ENCODE results near the gene NUMBL. TPM values are rescaled to one million over a fixed set of nuclear protein-coding genes. Genes with fewer than 3 reads are reported as not detected.
"Not testable (repeated sequence)": the region's sequence is repeated elsewhere in the genome, so short reads cannot be mapped to it uniquely, and the experiment has no call there.

The NUMBL gene
- total RNA-seq, 2 experiments from 2014 or later = 9.9 to 11.7 TPM

DNA sequence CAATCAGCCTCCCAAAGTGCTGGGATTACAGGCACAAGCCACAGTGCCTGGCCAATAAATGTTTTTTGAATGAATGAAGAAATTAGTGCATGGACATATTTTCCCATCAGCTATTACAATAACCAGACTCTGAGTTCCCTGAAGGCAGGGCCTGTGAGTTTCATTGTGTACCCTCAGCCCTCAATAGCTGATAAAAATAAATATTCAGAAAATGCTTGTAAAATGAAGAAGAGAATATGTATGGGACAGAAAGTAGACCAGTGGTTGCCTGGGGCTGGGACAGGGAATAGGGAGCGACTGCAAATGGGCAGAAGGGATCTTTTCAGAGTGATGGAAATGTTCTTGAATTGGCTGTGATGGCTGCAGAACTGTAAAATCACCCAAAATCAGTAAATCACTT is 28.8 kb downstream of the NUMBL start:
- DNase-seq (no peak), ATAC-seq (ENCODE audit: low read depth) (no peak)
- H3K36me3 Mint-ChIP-seq = no peaks in the 10 kb centered on the region
- POLR2A ChIA-PET = interaction anchor here (0.6 kb wide), 1 partner anchor 438 kb away, joined by 3 read pairs; no protein-coding TSS in a partner anchor
- peaks cover 2% of the 10 kb centered on the region for H3K4me1 Mint-ChIP-seq
- H3K4me3 Mint-ChIP-seq = no peak overlapping the region
- H3K27ac Mint-ChIP-seq = no peak overlapping the region
- H3K9me3 Mint-ChIP-seq = no peaks in the 10 kb centered on the region
- peaks cover 2% of the 10 kb centered on the region for H3K27me3 Mint-ChIP-seq

- no peaks in the 10 kb centered on the region for H3K9me3 Mint-ChIP-seq
- no peaks in the 10 kb centered on the region for H3K36me3 Mint-ChIP-seq
- POLR2A ChIA-PET = no interaction called here
- DNase-seq (no peak), ATAC-seq (ENCODE audit: low read depth) (no peak)
- no peak overlapping the region for H3K4me3 Mint-ChIP-seq
- no peak overlapping the region for H3K27ac Mint-ChIP-seq
- peaks cover 2% of the 10 kb centered on the region for H3K4me1 Mint-ChIP-seq
- H3K27me3 Mint-ChIP-seq = peaks cover 2% of the 10 kb centered on the region
Observed at GRCh38 chr19:40659566-40659965, 30.9 kb downstream of the NUMBL start.

DNA sequence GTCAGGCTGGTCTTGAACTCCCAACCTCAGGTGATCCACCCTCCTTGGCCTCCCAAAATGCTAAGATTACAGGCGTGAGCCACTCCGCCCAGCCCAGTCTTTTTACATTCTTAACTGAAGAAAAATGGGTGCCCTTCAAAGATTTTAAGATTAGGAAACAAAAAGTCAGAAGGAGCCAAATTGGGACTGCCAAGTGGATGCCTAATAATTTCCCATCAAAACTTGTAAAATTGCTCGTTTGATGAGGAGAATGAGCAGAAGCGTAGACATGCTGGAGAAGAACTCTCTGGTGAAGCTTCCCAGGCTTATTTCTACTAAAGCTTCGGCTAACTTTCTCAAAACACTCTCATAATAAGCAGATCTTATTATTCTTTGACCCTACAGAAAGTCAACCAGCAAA is 31.3 kb downstream of the NUMBL start:
- Mint-ChIP-seq H3K9me3 (no peaks in the 10 kb centered on the region), H3K4me1 (peaks cover 2% of the 10 kb centered on the region), H3K4me3 (no peak overlapping the region), H3K27ac (no peak overlapping the region), H3K27me3 (peaks cover 2% of the 10 kb centered on the region), H3K36me3 (no peaks in the 10 kb centered on the region)
- POLR2A ChIA-PET = no interaction called here
- no peak for DNase-seq
- ATAC-seq (ENCODE audit: low read depth) = no peak

DNA sequence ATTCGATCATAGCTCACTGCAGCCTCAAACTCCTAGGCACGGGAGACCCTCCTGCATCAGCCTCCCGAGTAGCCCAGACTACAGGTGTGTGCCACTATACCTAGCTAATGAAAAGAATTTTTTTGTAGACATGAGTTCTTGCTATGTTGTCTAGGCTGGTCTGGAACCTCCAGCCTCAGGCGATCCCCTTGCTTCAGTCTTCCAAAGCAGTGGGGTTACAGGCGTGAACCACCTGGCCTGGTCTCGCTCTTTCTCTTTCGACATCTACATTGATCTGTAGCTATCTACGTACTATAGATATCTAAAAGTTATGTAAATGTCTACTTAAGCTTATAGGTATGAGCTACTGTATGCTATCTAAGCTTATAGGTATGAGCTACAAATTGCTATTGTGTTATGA is 32.4 kb downstream of the NUMBL start:
- peaks cover 2% of the 10 kb centered on the region for H3K27me3 Mint-ChIP-seq
- no peak overlapping the region for H3K4me3 Mint-ChIP-seq
- no peaks in the 10 kb centered on the region for H3K9me3 Mint-ChIP-seq
- POLR2A ChIA-PET = no interaction called here
- H3K36me3 Mint-ChIP-seq = no peaks in the 10 kb centered on the region
- ATAC-seq (ENCODE audit: low read depth) (no peak), DNase-seq (no peak)
- H3K27ac Mint-ChIP-seq = no peak overlapping the region
- no peaks in the 10 kb centered on the region for H3K4me1 Mint-ChIP-seq

- ATAC-seq (ENCODE audit: low read depth); POLR2A ChIA-PET; H3K27ac Mint-ChIP-seq; DNase-seq; H3K9me3 Mint-ChIP-seq; H3K4me1 Mint-ChIP-seq; H3K4me3 Mint-ChIP-seq; H3K36me3 Mint-ChIP-seq; H3K27me3 Mint-ChIP-seq: not testable (repeated sequence)
Observed at GRCh38 chr19:40655684-40656083, 34.8 kb downstream of the NUMBL start.

- H3K9me3 Mint-ChIP-seq; H3K27ac Mint-ChIP-seq; DNase-seq; H3K27me3 Mint-ChIP-seq; H3K4me1 Mint-ChIP-seq; ATAC-seq (ENCODE audit: low read depth); H3K4me3 Mint-ChIP-seq; POLR2A ChIA-PET; H3K36me3 Mint-ChIP-seq: not testable (repeated sequence)
Observed at GRCh38 chr19:40652303-40652702, 38.1 kb downstream of the NUMBL start.

- H3K27me3 Mint-ChIP-seq = peaks cover 11% of the 10 kb centered on the region
- H3K27ac Mint-ChIP-seq = no peak overlapping the region
- ATAC-seq (ENCODE audit: low read depth) = no peak
- H3K9me3 Mint-ChIP-seq = no peaks in the 10 kb centered on the region
- no peaks in the 10 kb centered on the region for H3K36me3 Mint-ChIP-seq
- DNase-seq = no peak
- peaks cover 4% of the 10 kb centered on the region for H3K4me1 Mint-ChIP-seq
- H3K4me3 Mint-ChIP-seq = no peak overlapping the region
- POLR2A ChIA-PET = no interaction called here
Observed at GRCh38 chr19:40650749-40651305, 39.6 kb downstream of the NUMBL start.

DNA sequence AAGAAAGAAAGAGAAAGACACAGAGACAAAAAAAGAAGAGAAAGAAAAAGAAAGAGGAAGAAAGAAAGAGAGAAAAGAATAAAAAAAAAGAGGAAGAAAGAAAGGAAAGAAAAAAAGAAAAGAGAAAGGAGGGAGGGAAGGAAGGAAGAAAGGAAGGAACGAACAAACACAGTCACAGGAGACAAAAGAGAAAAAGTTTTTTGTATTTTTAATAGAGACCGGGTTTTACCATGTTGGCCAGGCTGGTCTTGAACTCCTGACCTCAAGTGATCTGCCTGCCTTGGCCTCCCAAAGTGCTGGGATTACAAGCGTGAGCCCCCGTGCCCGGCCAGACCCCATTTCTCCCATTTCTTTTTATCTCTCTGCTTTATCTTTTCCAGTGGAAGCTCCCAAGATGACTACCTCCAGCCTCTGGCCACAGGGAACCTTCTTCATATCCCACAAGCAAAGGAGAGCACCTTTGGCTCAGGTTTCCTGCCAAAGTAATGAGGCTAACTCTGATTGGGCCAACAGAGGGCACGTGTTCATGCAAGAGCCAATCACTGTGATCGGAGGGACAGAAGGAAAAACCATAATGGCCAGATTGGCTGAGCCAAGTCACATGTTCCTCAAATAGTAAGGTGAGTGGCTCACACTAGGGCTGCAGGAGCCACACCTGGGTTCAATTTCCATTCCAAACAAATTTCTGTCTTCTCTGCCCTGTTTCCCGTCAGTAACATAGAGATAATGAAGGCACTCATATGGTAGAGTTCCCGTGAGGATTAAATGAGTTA is 40.4 kb downstream of the NUMBL start:
- H3K9me3 Mint-ChIP-seq; H3K27ac Mint-ChIP-seq; H3K36me3 Mint-ChIP-seq; POLR2A ChIA-PET; ATAC-seq (ENCODE audit: low read depth); H3K4me1 Mint-ChIP-seq; DNase-seq; H3K4me3 Mint-ChIP-seq: not testable (repeated sequence)
- peaks cover 11% of the 10 kb centered on the region for H3K27me3 Mint-ChIP-seq

DNA sequence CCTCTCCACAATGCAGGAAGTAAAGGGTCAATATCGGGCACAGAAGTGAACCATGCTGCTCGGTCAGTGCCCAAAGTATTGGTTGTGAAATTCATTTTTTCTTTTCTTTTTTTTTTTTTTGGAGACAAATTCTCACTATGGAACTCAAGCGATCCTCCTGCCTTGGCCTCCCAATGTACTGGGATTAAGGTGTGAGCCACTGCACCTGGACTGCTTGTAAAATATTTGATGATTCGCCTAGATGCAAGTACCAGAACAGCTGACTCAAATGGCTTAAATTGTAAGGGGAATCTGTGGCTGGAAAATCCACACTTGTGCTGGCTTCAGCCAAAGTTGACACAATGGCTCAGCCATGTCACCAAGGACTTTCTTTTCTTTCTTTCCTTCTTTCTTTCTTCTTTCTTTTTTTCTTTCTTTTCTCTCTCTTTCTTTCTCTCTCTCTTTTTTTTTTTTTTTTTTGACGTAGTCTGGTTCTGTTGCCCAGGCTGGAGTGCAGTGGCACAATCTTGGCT is 43.7 kb downstream of the NUMBL start:
- no peaks in the 10 kb centered on the region for H3K9me3 Mint-ChIP-seq
- no peaks in the 10 kb centered on the region for H3K36me3 Mint-ChIP-seq
- ATAC-seq (ENCODE audit: low read depth) (no peak), DNase-seq (no peak)
- POLR2A ChIA-PET = no interaction called here
- peaks cover 4% of the 10 kb centered on the region for H3K4me1 Mint-ChIP-seq
- no peak overlapping the region for H3K27ac Mint-ChIP-seq
- H3K4me3 Mint-ChIP-seq = no peak overlapping the region
- peaks cover 14% of the 10 kb centered on the region for H3K27me3 Mint-ChIP-seq

GRCh38 chr19:40642757-40643305 is 47.6 kb downstream of the NUMBL start:
- H3K9me3 Mint-ChIP-seq = no peaks in the 10 kb centered on the region
- DNase-seq = no peak
- POLR2A ChIA-PET = no interaction called here
- H3K27me3 Mint-ChIP-seq = peaks cover 13% of the 10 kb centered on the region
- H3K27ac Mint-ChIP-seq = no peak overlapping the region
- peaks cover 6% of the 10 kb centered on the region for H3K4me1 Mint-ChIP-seq
- H3K4me3 Mint-ChIP-seq = no peak overlapping the region
- no peaks in the 10 kb centered on the region for H3K36me3 Mint-ChIP-seq
- no peak for ATAC-seq (ENCODE audit: low read depth)

GRCh38 chr19:40642051-40642706 is 48.3 kb downstream of the NUMBL start:
- Mint-ChIP-seq H3K4me1 (peaks cover 6% of the 10 kb centered on the region), H3K27ac (no peak overlapping the region), H3K36me3 (no peaks in the 10 kb centered on the region), H3K9me3 (no peaks in the 10 kb centered on the region), H3K4me3 (no peak overlapping the region), H3K27me3 (peaks cover 13% of the 10 kb centered on the region)
- POLR2A ChIA-PET = no interaction called here
- no peak for DNase-seq
- ATAC-seq (ENCODE audit: low read depth) = no peak

GRCh38 chr19:40641281-40641680 is 49.2 kb downstream of the NUMBL start:
- H3K36me3 Mint-ChIP-seq = no peaks in the 10 kb centered on the region
- ATAC-seq (ENCODE audit: low read depth) (no peak), DNase-seq (no peak)
- H3K4me3 Mint-ChIP-seq = no peak overlapping the region
- H3K27me3 Mint-ChIP-seq = peaks cover 9% of the 10 kb centered on the region
- H3K27ac Mint-ChIP-seq = no peak overlapping the region
- H3K9me3 Mint-ChIP-seq = no peaks in the 10 kb centered on the region
- peaks cover 5% of the 10 kb centered on the region for H3K4me1 Mint-ChIP-seq
- POLR2A ChIA-PET = no interaction called here

DNA sequence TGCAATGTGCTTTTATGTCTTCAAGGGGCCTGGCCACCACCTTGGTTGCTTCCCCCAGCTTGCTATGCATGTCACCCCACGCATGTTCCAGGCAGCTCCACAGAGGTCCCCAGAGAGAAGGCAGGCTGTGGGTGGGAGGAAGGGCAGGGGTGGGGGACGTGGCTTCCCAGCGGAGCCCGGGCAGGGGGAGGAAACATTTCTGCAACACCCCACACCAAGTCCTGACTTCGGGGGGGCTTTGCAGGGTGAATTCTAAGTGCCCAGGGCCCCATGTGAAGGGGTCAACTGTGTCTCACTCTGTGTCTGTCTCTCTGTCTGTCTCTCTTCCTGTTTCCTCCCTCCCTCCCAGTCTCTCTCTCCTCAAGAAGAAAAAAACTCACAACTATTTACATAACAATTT is 49.7 kb downstream of the NUMBL start:
- no peak for DNase-seq
- Mint-ChIP-seq H3K4me3 (no peak overlapping the region), H3K27ac (no peak overlapping the region), H3K27me3 (peaks cover 8% of the 10 kb centered on the region), H3K36me3 (no peaks in the 10 kb centered on the region), H3K9me3 (no peaks in the 10 kb centered on the region), H3K4me1 (peaks cover 2% of the 10 kb centered on the region)
- ATAC-seq (ENCODE audit: low read depth) = no peak
- POLR2A ChIA-PET = no interaction called here

DNA sequence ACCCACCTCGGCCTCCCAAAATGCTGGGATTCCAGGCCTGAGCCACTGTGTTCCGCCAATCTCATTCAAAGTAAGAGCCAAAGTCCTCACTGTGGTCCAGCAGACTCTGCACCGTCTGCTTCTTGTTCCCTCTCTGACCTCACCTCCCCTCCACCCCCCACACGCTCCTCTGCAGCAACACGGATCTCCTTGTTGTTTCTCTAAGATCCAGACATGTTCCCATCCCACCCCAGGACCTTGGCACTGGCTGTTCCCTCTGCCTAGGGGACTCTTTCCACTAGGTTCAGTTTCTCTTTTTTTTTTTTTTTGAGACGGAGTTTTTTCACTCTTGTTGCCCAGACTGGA is 50.8 kb downstream of the NUMBL start:
- POLR2A ChIA-PET = no interaction called here
- Mint-ChIP-seq H3K36me3 (no peaks in the 10 kb centered on the region), H3K9me3 (no peaks in the 10 kb centered on the region), H3K4me3 (no peak overlapping the region), H3K27ac (no peak overlapping the region), H3K27me3 (peaks cover 6% of the 10 kb centered on the region), H3K4me1 (peaks cover 4% of the 10 kb centered on the region)
- DNase-seq = no peak
- ATAC-seq (ENCODE audit: low read depth) = no peak
